BJ (cell line): ENCODE results near the gene SLC7A10. TPM values are rescaled to one million over a fixed set of nuclear protein-coding genes. Genes with fewer than 3 reads are reported as not detected.
"Not testable (repeated sequence)": the region's sequence is repeated elsewhere in the genome, so short reads cannot be mapped to it uniquely, and the experiment has no call there.

ENCODE experiments used
- CTCF ChIA-PET: fragments of 350-600 bp; formaldehyde crosslinking; extraction: SDS; loops from one replicate; lab custom pipeline; 2021; ENCODE audit warnings: antibody characterized with exemption, inconsistent platforms; lab: Yijun Ruan, JAX
- POLR2A ChIA-PET: fragments of 300-600 bp; sonication (Branson Sonifier 250); formaldehyde crosslinking; extraction: SDS; loops from one replicate; lab custom pipeline; 2021; ENCODE audit warnings: antibody characterized with exemption; lab: Charles Lee
- DNase-seq: peaks from one replicate; pipeline ENCODE4 v3.0.0-alpha.2; 2011; ENCODE audit warnings: low read depth
- H3K27me3 ChIP-seq: 2 replicates; pipeline ENCODE4 v1.6.0; 2011; ENCODE audit warnings: low read length; ENCODE audit not compliant: control insufficient read depth, insufficient read depth
- H3K36me3 ChIP-seq: 2 replicates; pipeline ENCODE4 v1.5.1; 2011; ENCODE audit warnings: low read length; ENCODE audit not compliant: control insufficient read depth, insufficient read depth
- H3K4me3 ChIP-seq: 2 replicates; pipeline ENCODE4 v1.5.1; 2011; ENCODE audit warnings: low read depth, mild to moderate bottlenecking, control low read depth, low read length
- CTCF ChIP-seq: IDR thresholded peaks from 2 replicates; pipeline ENCODE4 v1.5.1; 2011; ENCODE audit warnings: low read depth, mild to moderate bottlenecking, control low read depth, inconsistent platforms, low read length, moderate library complexity; ENCODE audit not compliant: insufficient read depth
- polyA plus RNA-seq: library from polyadenylated mRNA; depleted of rRNA; stranded (reverse); fragments of >200 nt; gene quantifications from 2 replicates; pipeline ENCODE4 v1.2.3, GENCODE V29; 2011

SLC7A10 gene
- polyA plus RNA-seq, 1 experiment: not detected

DNA sequence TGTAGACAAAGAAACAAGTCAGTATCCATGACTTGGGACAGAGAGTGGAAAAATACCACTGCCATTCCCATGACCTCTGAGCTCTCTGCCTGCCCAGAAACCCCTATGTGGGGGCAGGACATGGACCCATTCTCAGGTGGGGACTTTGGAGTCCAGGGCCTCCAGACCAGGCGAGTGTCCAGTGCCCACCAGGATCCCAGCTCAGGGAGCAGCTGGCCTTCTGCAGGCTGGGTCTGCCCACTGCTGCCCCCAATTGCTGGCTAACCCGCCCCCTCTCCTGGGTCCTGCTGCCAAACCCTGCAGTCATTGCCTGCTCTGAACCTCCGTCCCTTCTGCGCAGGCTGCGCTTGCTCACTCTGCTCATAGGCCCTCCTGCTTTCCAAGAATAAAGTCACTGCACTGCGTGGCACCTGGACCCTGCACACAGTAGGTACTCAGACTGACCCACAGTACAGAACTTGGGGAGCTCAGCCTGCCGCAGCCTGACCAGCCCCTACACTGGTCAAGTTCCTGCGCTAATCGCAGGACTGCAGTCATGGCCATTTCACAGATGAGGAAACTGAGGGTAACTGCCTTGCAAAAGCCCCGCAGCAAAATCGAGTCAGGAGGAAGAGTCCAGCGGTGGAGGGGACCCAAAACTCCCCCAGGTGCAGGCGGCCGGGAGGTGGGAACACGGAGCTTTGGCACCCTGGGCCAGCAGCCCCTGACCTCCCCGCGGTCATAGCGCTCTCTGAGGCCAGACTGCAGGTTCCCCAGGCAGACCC is 774 bp downstream of the SLC7A10 start:
- ChIA-PET POLR2A (no interaction called here), CTCF (interaction anchor here (0.5 to 2.3 kb wide), 4 partner anchors 10 to 253 kb away, joined by 4 to 12 read pairs (median 6); partner anchors contain the start of genes CEP89 and FAAP24)
- no peaks in the 10 kb centered on the region for H3K36me3 ChIP-seq
- TF ChIP-seq CTCF: no peak
- no peak for DNase-seq
- no peak overlapping the region for H3K4me3 ChIP-seq
- peaks cover 38% of the 10 kb centered on the region for H3K27me3 ChIP-seq

DNA sequence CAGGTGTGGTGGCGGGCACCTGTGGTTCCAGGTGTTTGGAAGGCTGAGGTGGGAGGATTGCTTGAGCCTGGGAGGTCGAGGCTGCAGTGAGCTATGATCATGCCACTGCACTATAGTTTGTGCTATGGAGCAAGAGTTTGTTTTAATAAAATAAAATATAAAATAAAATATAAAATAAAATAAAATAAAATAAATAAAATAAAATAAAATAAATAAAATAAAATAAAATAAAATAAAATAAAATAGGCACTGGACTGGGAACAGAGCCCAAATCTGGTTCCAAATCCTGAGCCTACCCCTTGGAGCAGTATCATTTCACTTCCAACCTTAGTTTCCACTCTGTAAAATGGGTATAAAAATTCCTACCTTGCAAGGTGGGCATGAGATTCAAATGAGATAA is 3.4 kb downstream of the SLC7A10 start:
- H3K36me3 ChIP-seq, DNase-seq, CTCF ChIA-PET, POLR2A ChIA-PET, H3K4me3 ChIP-seq: not testable (repeated sequence)
- H3K27me3 ChIP-seq: peaks cover 29% of the 10 kb centered on the region

DNA sequence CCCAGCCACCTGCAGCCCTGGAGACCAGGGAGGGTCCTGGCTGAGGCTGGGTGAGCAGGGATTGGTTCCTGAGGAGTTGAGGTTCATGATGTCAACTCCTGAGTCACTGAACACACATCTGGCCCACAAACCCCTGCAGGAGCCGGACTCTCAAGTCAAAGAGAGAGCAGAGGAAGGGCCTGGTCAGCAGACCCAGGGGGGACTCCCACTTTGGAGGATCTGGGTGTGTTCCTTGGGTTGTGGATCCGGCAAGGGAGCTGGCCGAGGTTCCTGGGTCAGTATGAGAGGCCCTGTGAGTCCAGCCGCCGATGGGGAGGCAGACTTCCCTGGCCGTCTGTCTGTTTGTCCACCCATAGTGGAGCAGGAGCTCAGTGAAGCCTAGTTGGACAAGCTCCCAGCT is 4.0 kb downstream of the SLC7A10 start:
- TF ChIP-seq CTCF: no peak
- Histone ChIP-seq H3K27me3 (peaks cover 26% of the 10 kb centered on the region), H3K4me3 (no peak overlapping the region), H3K36me3 (no peaks in the 10 kb centered on the region)
- no peak for DNase-seq
- CTCF ChIA-PET: interaction anchor here (1.0 kb wide), 1 partner anchor 27 kb away, joined by 3 read pairs; no protein-coding TSS in a partner anchor
- POLR2A ChIA-PET: no interaction called here

DNA sequence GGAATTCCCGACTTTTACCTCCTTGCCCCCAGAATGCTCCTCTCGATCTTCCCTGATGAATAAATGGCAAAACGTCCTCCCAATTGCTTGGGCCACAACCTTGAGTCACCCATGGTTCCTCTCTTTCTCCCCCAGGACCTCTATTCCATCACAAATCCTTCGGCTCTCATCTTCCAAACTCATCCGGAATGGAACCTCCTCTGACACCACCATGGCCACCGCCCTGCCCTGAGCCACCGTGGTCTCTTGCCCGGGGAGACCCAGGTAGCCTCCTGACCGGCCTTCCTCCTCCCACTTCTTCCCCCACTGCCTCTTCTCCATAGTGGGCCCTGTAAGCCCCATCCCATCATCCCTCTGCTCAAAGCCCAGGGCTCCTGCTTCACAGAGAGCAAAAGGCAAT is 4.9 kb downstream of the SLC7A10 start:
- no peak overlapping the region for H3K4me3 ChIP-seq
- CTCF ChIA-PET: interaction anchor here (1.0 kb wide), 1 partner anchor 26 kb away, joined by 3 read pairs; no protein-coding TSS in a partner anchor
- H3K36me3 ChIP-seq: no peaks in the 10 kb centered on the region
- POLR2A ChIA-PET: no interaction called here
- no peak for DNase-seq
- no peak for TF ChIP-seq CTCF
- H3K27me3 ChIP-seq: peaks cover 19% of the 10 kb centered on the region

GRCh38 chr19:33220115-33220514 is 5.5 kb downstream of the SLC7A10 start:
- CTCF ChIA-PET: no interaction called here
- Histone ChIP-seq H3K27me3 (peaks cover 15% of the 10 kb centered on the region), H3K36me3 (no peaks in the 10 kb centered on the region), H3K4me3 (no peak overlapping the region)
- POLR2A ChIA-PET: no interaction called here
- DNase-seq: no peak
- TF ChIP-seq CTCF: no peak
